Stimulated activated naive CD8-positive, alpha-beta T cell treated with anti-CD3 and anti-CD28 coated beads, Interleukin-15, Interleukin-2, amounts not matched to agents 100 U/mL and 50 U/mL, for 24 hours (primary cell): ENCODE results near the gene ZHX3.

ENCODE experiments used
- ATAC-seq: fragments of 150-1000 bp; cut with Tn5 transposase; one replicate; pipeline ENCODE4 v1.10.0; 2021
- DNase-seq: peaks from one replicate; pipeline ENCODE4 v3.0.0; 2021

ZHX3 gene

GRCh38 chr20:41151134-41151869 lies 166.2 kb downstream of the ZHX3 start:
- ATAC-seq: no peak

GRCh38 chr20:41150664-41151063 lies 166.9 kb downstream of the ZHX3 start:
- ATAC-seq (peak; percentile 56), DNase-seq (no peak)

More at GRCh38 chr20:41151134-41151869, 166.2 kb downstream of the ZHX3 start:
- DNase-seq: no peak

GRCh38 chr20:41148942-41149341 lies 168.6 kb downstream of the ZHX3 start:
- ATAC-seq: no peak
- DNase-seq: no peak

GRCh38 chr20:41147767-41148191 lies 169.8 kb downstream of the ZHX3 start:
- no peak for ATAC-seq
- DNase-seq: no peak

- ATAC-seq: no peak
- no peak for DNase-seq
Observed at GRCh38 chr20:41145821-41146620, 171.5 kb downstream of the ZHX3 start.

- DNase-seq: no peak
- ATAC-seq: no peak
Observed at GRCh38 chr20:41145317-41145716, 172.2 kb downstream of the ZHX3 start.

- no peak for ATAC-seq
- peak; percentile 5 for DNase-seq
Observed at GRCh38 chr20:41143354-41143753, 174.2 kb downstream of the ZHX3 start.

GRCh38 chr20:41142919-41143318 lies 174.6 kb downstream of the ZHX3 start:
- DNase-seq: peak; percentile 32

GRCh38 chr20:41142245-41142644 lies 175.3 kb downstream of the ZHX3 start:
- ATAC-seq: no peak
- no peak for DNase-seq

More at GRCh38 chr20:41142919-41143318, 174.6 kb downstream of the ZHX3 start:
- ATAC-seq: peak; percentile 21

- DNase-seq: no peak
- ATAC-seq: no peak
Observed at GRCh38 chr20:41141153-41141815, 176.2 kb downstream of the ZHX3 start.

GRCh38 chr20:41140226-41141133 lies 177.1 kb downstream of the ZHX3 start:
- ATAC-seq (no peak), DNase-seq (peak; percentile 54)

- ATAC-seq (no peak), DNase-seq (no peak)
Observed at GRCh38 chr20:41139227-41140093, 178.1 kb downstream of the ZHX3 start.

- DNase-seq (peak; percentile 47), ATAC-seq (peak; percentile 6)
Observed at GRCh38 chr20:41138475-41139226, 178.9 kb downstream of the ZHX3 start.

- ATAC-seq (peak; percentile 12), DNase-seq (peak; percentile 78)
Observed at GRCh38 chr20:41137614-41138474, 179.7 kb downstream of the ZHX3 start.

- ATAC-seq (peak; percentile 59), DNase-seq (peak; percentile 91)
Observed at GRCh38 chr20:41136680-41137613, 180.6 kb downstream of the ZHX3 start, which contains the start of gene PLCG1. TSS of gene PLCG1 (plus strand) at chr20:41137543. CDS start at chr20:41137642, 99 bp downstream.

- no peak for ATAC-seq
- DNase-seq: no peak
Observed at GRCh38 chr20:41135888-41136679, 181.4 kb downstream of the ZHX3 start.
